RWPE2 (cell line): ENCODE results near the gene PSMD12.
A peak's percentile ranks its signal among the peaks of the same experiment; 100 is the strongest.

ENCODE experiments used
- ATAC-seq: fragments of 200-7000 bp; cut with Tn5 transposase; 3 replicates; pipeline ENCODE4 v1.9.1; 2021; ENCODE audit warnings: low read depth
- DNase-seq: peaks from one replicate; pipeline ENCODE4 v3.0.0-alpha.2; 2020; ENCODE audit warnings: low spot score
- H3K27ac ChIP-seq: fragments of 450-650 bp; 2 replicates; pipeline ENCODE4 v1.5.1; 2017; ENCODE audit warnings: mild to moderate bottlenecking; ENCODE audit not compliant: poor library complexity, severe bottlenecking
- H3K27me3 ChIP-seq: fragments of 250-450 bp; sonication (Bioruptor Pico); 2 replicates; pipeline ENCODE4 v1.5.1; 2021; ENCODE audit warnings: mild to moderate bottlenecking, moderate library complexity; ENCODE audit not compliant: insufficient read depth, poor library complexity, severe bottlenecking
- H3K36me3 ChIP-seq: fragments of 250-450 bp; sonication (Bioruptor Pico); 2 replicates; pipeline ENCODE4 v1.5.1; 2020; ENCODE audit warnings: low read depth, mild to moderate bottlenecking, moderate library complexity
- H3K4me1 ChIP-seq: fragments of 250-450 bp; sonication (Bioruptor Pico); 2 replicates; pipeline ENCODE4 v1.5.1; 2021; ENCODE audit warnings: mild to moderate bottlenecking, moderate library complexity; ENCODE audit not compliant: insufficient read depth, poor library complexity, severe bottlenecking
- H3K4me3 ChIP-seq: fragments of 250-450 bp; sonication (Bioruptor Pico); 2 replicates; pipeline ENCODE4 v1.5.1; 2021; ENCODE audit warnings: mild to moderate bottlenecking, moderate library complexity; ENCODE audit not compliant: severe bottlenecking
- H3K9me3 ChIP-seq: fragments of 250-450 bp; sonication (Bioruptor Pico); 2 replicates; pipeline ENCODE4 v1.5.1; 2021; ENCODE audit warnings: mild to moderate bottlenecking, moderate library complexity; ENCODE audit not compliant: severe bottlenecking
- TF ChIP-seq, protein P1 (sequence below): fragments of 450-650 bp; IDR thresholded peaks from one replicate; pipeline ENCODE4 v1.5.1; 2017; ENCODE audit warnings: mild to moderate bottlenecking, moderate library complexity; ENCODE audit not compliant: poor library complexity, severe bottlenecking

PSMD12 gene

DNA sequence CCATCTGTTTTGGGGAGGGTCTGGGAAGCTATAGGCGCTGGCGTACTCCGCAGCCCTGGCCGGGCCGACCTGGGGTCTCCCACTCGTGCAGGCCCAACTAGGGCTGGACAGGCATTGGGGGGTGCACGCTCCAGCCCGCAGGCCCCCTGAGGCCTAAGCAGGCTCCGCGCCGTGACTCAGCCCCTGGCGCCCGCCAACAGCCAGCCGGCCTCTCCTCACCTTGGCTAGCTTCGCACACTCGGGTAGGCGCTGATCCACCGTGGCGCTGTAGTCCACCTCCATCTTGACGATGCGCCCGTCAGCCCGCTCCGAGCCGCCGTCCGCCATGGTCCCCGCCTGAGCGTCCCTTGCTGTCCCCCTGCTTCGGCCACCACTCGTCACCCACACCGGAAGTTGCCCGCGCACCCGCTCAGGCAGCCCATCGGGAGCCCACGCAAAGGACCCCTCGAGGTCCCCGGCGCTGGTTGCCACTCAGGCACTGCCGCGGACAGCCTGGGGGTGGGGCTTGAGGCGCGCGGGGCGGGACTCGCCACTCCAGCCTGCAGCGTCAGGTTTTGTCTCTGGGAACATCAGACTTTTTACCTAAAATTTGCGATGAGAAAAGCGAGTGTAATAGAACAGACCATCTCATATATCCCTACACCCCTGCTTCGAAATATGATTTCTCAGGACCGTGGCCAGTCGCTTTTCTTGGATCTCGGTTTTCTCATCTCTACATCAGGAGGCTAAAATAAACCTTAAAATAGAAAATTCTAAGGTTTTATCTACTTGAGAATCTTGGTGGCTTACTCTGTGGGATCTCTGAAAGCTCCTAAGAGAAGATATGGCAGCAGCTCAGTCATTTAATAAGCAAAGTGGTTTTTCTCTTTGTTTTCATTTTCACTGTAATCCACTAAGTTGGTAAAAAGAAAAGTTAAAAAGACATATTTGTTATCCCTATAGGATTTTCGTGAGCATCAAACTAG, at the start of gene PSMD12:
Gene PSMD12, minus strand, starts transcription at position 385 of the 965 bp plus-strand sequence. Its CDS starts 58 bp downstream, at position 327.
- DNase-seq (peak; percentile 91), ATAC-seq (peak; percentile 90)
- H3K27ac ChIP-seq, result peak within 1 kb of the TSS; percentile 71
- peaks cover 22% of the 10 kb centered on the region for H3K4me1 ChIP-seq
- no peaks in the 10 kb centered on the region for H3K9me3 ChIP-seq
- H3K27me3 ChIP-seq, result no peaks in the 10 kb centered on the region
- H3K36me3 ChIP-seq, result peaks cover 30% of the 10 kb centered on the region
- TF ChIP-seq, protein P1, sequence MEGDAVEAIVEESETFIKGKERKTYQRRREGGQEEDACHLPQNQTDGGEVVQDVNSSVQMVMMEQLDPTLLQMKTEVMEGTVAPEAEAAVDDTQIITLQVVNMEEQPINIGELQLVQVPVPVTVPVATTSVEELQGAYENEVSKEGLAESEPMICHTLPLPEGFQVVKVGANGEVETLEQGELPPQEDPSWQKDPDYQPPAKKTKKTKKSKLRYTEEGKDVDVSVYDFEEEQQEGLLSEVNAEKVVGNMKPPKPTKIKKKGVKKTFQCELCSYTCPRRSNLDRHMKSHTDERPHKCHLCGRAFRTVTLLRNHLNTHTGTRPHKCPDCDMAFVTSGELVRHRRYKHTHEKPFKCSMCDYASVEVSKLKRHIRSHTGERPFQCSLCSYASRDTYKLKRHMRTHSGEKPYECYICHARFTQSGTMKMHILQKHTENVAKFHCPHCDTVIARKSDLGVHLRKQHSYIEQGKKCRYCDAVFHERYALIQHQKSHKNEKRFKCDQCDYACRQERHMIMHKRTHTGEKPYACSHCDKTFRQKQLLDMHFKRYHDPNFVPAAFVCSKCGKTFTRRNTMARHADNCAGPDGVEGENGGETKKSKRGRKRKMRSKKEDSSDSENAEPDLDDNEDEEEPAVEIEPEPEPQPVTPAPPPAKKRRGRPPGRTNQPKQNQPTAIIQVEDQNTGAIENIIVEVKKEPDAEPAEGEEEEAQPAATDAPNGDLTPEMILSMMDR, result no peak
- H3K4me3 ChIP-seq, result peak within 1 kb of the TSS; percentile 76

DNA sequence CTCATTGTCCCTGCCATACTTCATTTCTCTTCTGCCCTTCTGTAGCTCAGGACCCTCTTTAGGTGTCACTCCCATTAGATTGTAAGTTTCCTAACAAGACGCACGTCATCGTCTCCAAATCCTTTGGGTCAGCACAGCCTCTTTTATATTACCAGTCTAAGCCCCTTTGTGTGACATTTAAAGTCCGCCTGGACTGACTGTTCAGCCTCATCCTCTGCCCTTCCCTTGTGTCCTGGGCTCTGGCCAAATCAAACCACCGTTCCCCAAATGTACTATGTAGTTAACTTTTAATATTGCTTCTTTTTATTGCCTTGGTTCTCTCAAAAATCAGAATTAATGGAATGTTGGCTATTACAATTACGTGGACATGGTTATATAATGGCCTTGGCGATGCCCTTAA, 48.9 kb upstream of the PSMD12 start:
- Histone ChIP-seq H3K27ac (peak overlapping the region; percentile 25), H3K4me3 (no peak overlapping the region), H3K4me1 (peaks cover 29% of the 10 kb centered on the region), H3K36me3 (no peaks in the 10 kb centered on the region), H3K9me3 (no peaks in the 10 kb centered on the region), H3K27me3 (no peaks in the 10 kb centered on the region)
- TF ChIP-seq, protein P1, result no peak
- no peak for DNase-seq
- no peak for ATAC-seq

DNA sequence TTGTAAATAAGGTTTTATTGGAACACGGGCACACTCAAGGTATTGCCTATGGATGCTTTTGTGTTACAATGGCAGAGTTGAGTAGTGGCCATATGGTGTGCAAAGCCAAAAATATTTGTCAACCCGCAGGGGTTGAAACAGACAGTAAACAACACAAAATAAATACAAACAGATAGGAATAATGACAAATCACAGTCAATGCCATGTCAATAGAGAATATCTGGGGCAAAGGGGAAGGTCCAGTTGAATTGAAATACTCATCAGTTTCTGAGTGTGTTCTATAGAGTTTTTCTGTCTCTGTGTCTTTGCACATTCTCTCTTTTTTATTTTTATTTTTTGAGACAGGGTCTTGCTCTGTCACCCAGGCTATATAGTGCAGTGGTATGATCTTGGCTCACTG, 48.2 kb upstream of the PSMD12 start:
- no peak for ATAC-seq
- peaks cover 29% of the 10 kb centered on the region for H3K4me1 ChIP-seq
- H3K27ac ChIP-seq, result no peak overlapping the region
- no peaks in the 10 kb centered on the region for H3K9me3 ChIP-seq
- H3K4me3 ChIP-seq, result no peak overlapping the region
- H3K27me3 ChIP-seq, result no peaks in the 10 kb centered on the region
- TF ChIP-seq, protein P1, result no peak
- no peak for DNase-seq
- H3K36me3 ChIP-seq, result no peaks in the 10 kb centered on the region

DNA sequence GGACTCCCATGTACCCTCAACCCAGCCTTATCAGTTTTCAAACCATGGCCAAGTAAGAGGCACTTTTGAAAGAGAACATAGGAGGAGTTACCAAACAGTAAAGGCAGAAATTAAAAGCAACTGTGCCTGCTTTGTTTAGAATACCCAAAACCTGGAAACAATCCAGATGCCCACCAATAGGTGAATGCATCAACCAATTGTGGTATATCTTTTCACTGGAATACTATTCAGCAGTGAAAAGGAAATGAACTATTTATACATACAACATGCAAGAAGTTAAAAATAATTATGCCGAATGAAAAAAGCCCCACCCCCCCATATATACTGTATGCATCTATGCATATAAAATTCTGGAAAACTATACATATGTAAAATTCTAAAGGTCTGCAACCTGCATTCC, 47.8 kb upstream of the PSMD12 start:
- DNase-seq (no peak), ATAC-seq (no peak)
- H3K9me3 ChIP-seq, result no peaks in the 10 kb centered on the region
- H3K27ac ChIP-seq, result peak overlapping the region; percentile 58
- peaks cover 29% of the 10 kb centered on the region for H3K4me1 ChIP-seq
- TF ChIP-seq, protein P1, result no peak
- no peaks in the 10 kb centered on the region for H3K27me3 ChIP-seq
- no peaks in the 10 kb centered on the region for H3K36me3 ChIP-seq
- no peak overlapping the region for H3K4me3 ChIP-seq

DNA sequence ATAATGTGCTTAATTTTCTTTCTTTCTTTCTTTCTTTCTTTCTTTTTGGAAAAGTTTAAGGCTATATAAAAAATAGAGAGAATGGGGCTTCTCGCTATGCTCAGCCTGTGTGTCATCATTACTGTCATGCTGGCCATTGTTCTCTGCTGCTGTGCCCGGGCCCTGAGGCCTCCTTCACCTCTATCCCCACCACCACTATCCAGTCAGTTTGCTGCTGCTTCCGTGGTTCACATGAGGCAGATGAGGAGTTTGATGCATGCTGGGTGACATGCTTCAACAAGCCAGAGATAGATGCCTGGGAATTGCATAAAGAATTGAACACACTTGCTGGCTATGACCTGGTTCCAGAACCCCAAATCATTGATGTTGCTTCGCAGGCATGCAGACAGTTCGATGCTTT, 47.0 kb upstream of the PSMD12 start:
- no peaks in the 10 kb centered on the region for H3K36me3 ChIP-seq
- DNase-seq (no peak), ATAC-seq (peak; percentile 85)
- TF ChIP-seq, protein P1, result no peak
- H3K27ac ChIP-seq, result peak overlapping the region; percentile 58
- H3K27me3 ChIP-seq, result no peaks in the 10 kb centered on the region
- peaks cover 23% of the 10 kb centered on the region for H3K4me1 ChIP-seq
- H3K9me3 ChIP-seq, result no peaks in the 10 kb centered on the region
- H3K4me3 ChIP-seq, result no peak overlapping the region
